Measurements from ENCODE around the gene CLEC5A.

The CLEC5A gene

GRCh38 chr7:141889321-141889720 is 57.5 kb downstream of the CLEC5A start:
- DNase-seq (ENCODE audit: extremely low spot score), result no peak
- ChIA-PET CTCF (interaction anchor here (0.6 kb wide), 1 partner anchor 98 kb away, joined by 3 read pairs; no protein-coding TSS in a partner anchor), POLR2A (no interaction called here)
- no peak for TF ChIP-seq ELF4 (IDR thresholded peaks at IDR 0.05)
- no peak for TF ChIP-seq LEF1 (IDR thresholded peaks at IDR 0.05; ENCODE audit: borderline replicate concordance)
- no peak for TF ChIP-seq FOXA1 (IDR thresholded peaks at IDR 0.05)
- no peak for TF ChIP-seq SP1 (IDR thresholded peaks at IDR 0.05)
- no peak for TF ChIP-seq NFRKB (IDR thresholded peaks at IDR 0.05)
- no peak for TF ChIP-seq ARNT (IDR thresholded peaks at IDR 0.05)
- no peak for TF ChIP-seq TARDBP (IDR thresholded peaks at IDR 0.05)
- TF ChIP-seq SUZ12 (IDR thresholded peaks at IDR 0.05), result no peak
- TF ChIP-seq CTBP1 (IDR thresholded peaks at IDR 0.05; ENCODE audit: borderline replicate concordance), result no peak
- no peak for TF ChIP-seq L3MBTL2 (conservative IDR thresholded peaks at IDR 0.05)
- no peak for TF ChIP-seq HDGF (IDR thresholded peaks at IDR 0.05; ENCODE audit: borderline replicate concordance)
- TF ChIP-seq PKNOX1 (IDR thresholded peaks at IDR 0.05), result no peak
- no peak for TF ChIP-seq FOXM1 (IDR thresholded peaks at IDR 0.05; ENCODE audit: borderline replicate concordance)
- TF ChIP-seq BHLHE40 (IDR thresholded peaks at IDR 0.05; ENCODE audit: borderline replicate concordance), result no peak
- no peak for TF ChIP-seq FOXK2 (IDR thresholded peaks at IDR 0.05)
- no peak for TF ChIP-seq ZNF384 (IDR thresholded peaks at IDR 0.05)

- CTCF ChIA-PET, result no interaction called here
- no peak for TF ChIP-seq SUZ12 (IDR thresholded peaks at IDR 0.05)
- no peak for TF ChIP-seq FOXA1 (IDR thresholded peaks at IDR 0.05)
- TF ChIP-seq HDGF (IDR thresholded peaks at IDR 0.05; ENCODE audit: borderline replicate concordance), result no peak
- TF ChIP-seq BHLHE40 (IDR thresholded peaks at IDR 0.05; ENCODE audit: borderline replicate concordance), result no peak
- no peak for TF ChIP-seq FOXM1 (IDR thresholded peaks at IDR 0.05; ENCODE audit: borderline replicate concordance)
- no peak for TF ChIP-seq PKNOX1 (IDR thresholded peaks at IDR 0.05)
- no peak for TF ChIP-seq LEF1 (IDR thresholded peaks at IDR 0.05; ENCODE audit: borderline replicate concordance)
- TF ChIP-seq NFRKB (IDR thresholded peaks at IDR 0.05), result no peak
- TF ChIP-seq TARDBP (IDR thresholded peaks at IDR 0.05), result no peak
- no peak for TF ChIP-seq ZNF384 (IDR thresholded peaks at IDR 0.05)
- no peak for TF ChIP-seq SP1 (IDR thresholded peaks at IDR 0.05)
- no peak for TF ChIP-seq CTBP1 (IDR thresholded peaks at IDR 0.05; ENCODE audit: borderline replicate concordance)
- no peak for TF ChIP-seq ELF4 (IDR thresholded peaks at IDR 0.05)
- no peak for TF ChIP-seq L3MBTL2 (conservative IDR thresholded peaks at IDR 0.05)
- no peak for DNase-seq (ENCODE audit: extremely low spot score)
- POLR2A ChIA-PET, result no interaction called here
Observed at GRCh38 chr7:141884539-141885225, 62.1 kb downstream of the CLEC5A start.

GRCh38 chr7:141880960-141881359 is 65.8 kb downstream of the CLEC5A start:
- no peak for TF ChIP-seq PKNOX1 (IDR thresholded peaks at IDR 0.05)
- no peak for TF ChIP-seq SP1 (IDR thresholded peaks at IDR 0.05)
- TF ChIP-seq LEF1 (IDR thresholded peaks at IDR 0.05; ENCODE audit: borderline replicate concordance), result no peak
- no peak for TF ChIP-seq FOXA1 (IDR thresholded peaks at IDR 0.05)
- TF ChIP-seq NFRKB (IDR thresholded peaks at IDR 0.05), result no peak
- DNase-seq (ENCODE audit: extremely low spot score), result no peak
- POLR2A ChIA-PET, result no interaction called here
- CTCF ChIA-PET, result no interaction called here

GRCh38 chr7:141877365-141877764 is 69.4 kb downstream of the CLEC5A start:
- CTCF ChIA-PET, result interaction anchor here (0.6 kb wide), 1 partner anchor 727 kb away, joined by 4 read pairs; no protein-coding TSS in a partner anchor
- POLR2A ChIA-PET, result no interaction called here
- no peak for DNase-seq (ENCODE audit: extremely low spot score)
- TF ChIP-seq FOXM1 (IDR thresholded peaks at IDR 0.05; ENCODE audit: borderline replicate concordance), result no peak
- no peak for TF ChIP-seq BHLHE40 (IDR thresholded peaks at IDR 0.05; ENCODE audit: borderline replicate concordance)
- no peak for TF ChIP-seq TARDBP (IDR thresholded peaks at IDR 0.05)
- TF ChIP-seq ZNF384 (IDR thresholded peaks at IDR 0.05), result no peak
- no peak for TF ChIP-seq ARNT (IDR thresholded peaks at IDR 0.05)
- no peak for TF ChIP-seq ELF4 (IDR thresholded peaks at IDR 0.05)
- no peak for TF ChIP-seq LEF1 (IDR thresholded peaks at IDR 0.05; ENCODE audit: borderline replicate concordance)
- TF ChIP-seq PKNOX1 (IDR thresholded peaks at IDR 0.05), result no peak
- no peak for TF ChIP-seq CTBP1 (IDR thresholded peaks at IDR 0.05; ENCODE audit: borderline replicate concordance)
- no peak for TF ChIP-seq SP1 (IDR thresholded peaks at IDR 0.05)
- no peak for TF ChIP-seq FOXK2 (IDR thresholded peaks at IDR 0.05)
- TF ChIP-seq NFRKB (IDR thresholded peaks at IDR 0.05), result no peak
- no peak for TF ChIP-seq FOXA1 (IDR thresholded peaks at IDR 0.05)
- no peak for TF ChIP-seq SUZ12 (IDR thresholded peaks at IDR 0.05)
- TF ChIP-seq L3MBTL2 (conservative IDR thresholded peaks at IDR 0.05), result no peak
- TF ChIP-seq HDGF (IDR thresholded peaks at IDR 0.05; ENCODE audit: borderline replicate concordance), result no peak
